ENCODE measurements around the gene NAA25.

NAA25 gene

GRCh38 chr12:111991535-111991934 is 117.0 kb downstream of the NAA25 start:
- no peak for ATAC-seq
- TF ChIP-seq SNAI2 (CRISPR knock-in tag; IDR thresholded peaks at IDR 0.05) (no peak), BACH2 (CRISPR knock-in tag; IDR thresholded peaks at IDR 0.05; ENCODE audit: borderline replicate concordance) (no peak), RARB (CRISPR knock-in tag; IDR thresholded peaks at IDR 0.05) (no peak), ESRRG (CRISPR knock-in tag; IDR thresholded peaks at IDR 0.05) (no peak), ZFP30 (CRISPR knock-in tag; IDR thresholded peaks at IDR 0.05) (no peak), ZNF8 (CRISPR knock-in tag; IDR thresholded peaks at IDR 0.05) (no peak), ZFP3 (CRISPR knock-in tag; IDR thresholded peaks at IDR 0.05) (no peak), POU6F1 (CRISPR knock-in tag; IDR thresholded peaks at IDR 0.05; ENCODE audit: borderline replicate concordance, low read depth) (no peak), GLIS3 (CRISPR knock-in tag; IDR thresholded peaks at IDR 0.05) (no peak), ZNF70 (CRISPR knock-in tag; IDR thresholded peaks at IDR 0.05) (no peak), ZNF565 (CRISPR knock-in tag; conservative IDR thresholded peaks at IDR 0.05; ENCODE audit: low read depth) (no peak), OSR1 (CRISPR knock-in tag; IDR thresholded peaks at IDR 0.05) (no peak), CREB5 (CRISPR knock-in tag; IDR thresholded peaks at IDR 0.05; ENCODE audit: low read depth) (no peak), PPARA (CRISPR knock-in tag; IDR thresholded peaks at IDR 0.05; ENCODE audit: borderline replicate concordance) (no peak)
- TF ChIP-seq, protein P1, sequence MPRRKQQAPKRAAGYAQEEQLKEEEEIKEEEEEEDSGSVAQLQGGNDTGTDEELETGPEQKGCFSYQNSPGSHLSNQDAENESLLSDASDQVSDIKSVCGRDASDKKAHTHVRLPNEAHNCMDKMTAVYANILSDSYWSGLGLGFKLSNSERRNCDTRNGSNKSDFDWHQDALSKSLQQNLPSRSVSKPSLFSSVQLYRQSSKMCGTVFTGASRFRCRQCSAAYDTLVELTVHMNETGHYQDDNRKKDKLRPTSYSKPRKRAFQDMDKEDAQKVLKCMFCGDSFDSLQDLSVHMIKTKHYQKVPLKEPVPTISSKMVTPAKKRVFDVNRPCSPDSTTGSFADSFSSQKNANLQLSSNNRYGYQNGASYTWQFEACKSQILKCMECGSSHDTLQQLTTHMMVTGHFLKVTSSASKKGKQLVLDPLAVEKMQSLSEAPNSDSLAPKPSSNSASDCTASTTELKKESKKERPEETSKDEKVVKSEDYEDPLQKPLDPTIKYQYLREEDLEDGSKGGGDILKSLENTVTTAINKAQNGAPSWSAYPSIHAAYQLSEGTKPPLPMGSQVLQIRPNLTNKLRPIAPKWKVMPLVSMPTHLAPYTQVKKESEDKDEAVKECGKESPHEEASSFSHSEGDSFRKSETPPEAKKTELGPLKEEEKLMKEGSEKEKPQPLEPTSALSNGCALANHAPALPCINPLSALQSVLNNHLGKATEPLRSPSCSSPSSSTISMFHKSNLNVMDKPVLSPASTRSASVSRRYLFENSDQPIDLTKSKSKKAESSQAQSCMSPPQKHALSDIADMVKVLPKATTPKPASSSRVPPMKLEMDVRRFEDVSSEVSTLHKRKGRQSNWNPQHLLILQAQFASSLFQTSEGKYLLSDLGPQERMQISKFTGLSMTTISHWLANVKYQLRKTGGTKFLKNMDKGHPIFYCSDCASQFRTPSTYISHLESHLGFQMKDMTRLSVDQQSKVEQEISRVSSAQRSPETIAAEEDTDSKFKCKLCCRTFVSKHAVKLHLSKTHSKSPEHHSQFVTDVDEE (CRISPR knock-in tag; IDR thresholded peaks at IDR 0.05): no peak
- TF ChIP-seq, protein P2, sequence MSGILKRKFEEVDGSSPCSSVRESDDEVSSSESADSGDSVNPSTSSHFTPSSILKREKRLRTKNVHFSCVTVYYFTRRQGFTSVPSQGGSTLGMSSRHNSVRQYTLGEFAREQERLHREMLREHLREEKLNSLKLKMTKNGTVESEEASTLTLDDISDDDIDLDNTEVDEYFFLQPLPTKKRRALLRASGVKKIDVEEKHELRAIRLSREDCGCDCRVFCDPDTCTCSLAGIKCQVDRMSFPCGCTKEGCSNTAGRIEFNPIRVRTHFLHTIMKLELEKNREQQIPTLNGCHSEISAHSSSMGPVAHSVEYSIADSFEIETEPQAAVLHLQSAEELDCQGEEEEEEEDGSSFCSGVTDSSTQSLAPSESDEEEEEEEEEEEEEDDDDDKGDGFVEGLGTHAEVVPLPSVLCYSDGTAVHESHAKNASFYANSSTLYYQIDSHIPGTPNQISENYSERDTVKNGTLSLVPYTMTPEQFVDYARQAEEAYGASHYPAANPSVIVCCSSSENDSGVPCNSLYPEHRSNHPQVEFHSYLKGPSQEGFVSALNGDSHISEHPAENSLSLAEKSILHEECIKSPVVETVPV (CRISPR knock-in tag; IDR thresholded peaks at IDR 0.05): no peak

DNA sequence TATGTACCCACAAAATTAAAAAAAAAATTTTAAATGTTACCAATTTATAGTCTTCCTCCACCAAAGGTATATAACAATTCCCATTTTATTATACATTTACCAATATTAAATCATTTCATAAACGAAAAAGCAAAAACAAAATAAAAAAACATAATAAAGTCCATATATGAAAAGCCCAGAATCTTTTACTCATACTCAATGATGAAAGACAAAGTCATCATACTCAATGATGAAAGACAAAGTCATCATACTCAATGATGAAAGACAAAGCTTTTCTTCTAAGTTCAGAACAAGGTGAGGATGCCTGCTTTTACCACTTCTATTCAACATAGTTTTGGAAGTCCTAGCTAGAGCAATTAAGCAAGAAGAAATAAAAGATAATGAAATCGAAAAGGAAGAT is 123.8 kb downstream of the NAA25 start:
- TF ChIP-seq, protein P2 (CRISPR knock-in tag; IDR thresholded peaks at IDR 0.05): no peak
- TF ChIP-seq PPARA (CRISPR knock-in tag; IDR thresholded peaks at IDR 0.05; ENCODE audit: borderline replicate concordance) (no peak), ZNF70 (CRISPR knock-in tag; IDR thresholded peaks at IDR 0.05) (no peak), ESRRG (CRISPR knock-in tag; IDR thresholded peaks at IDR 0.05) (no peak), ZFP30 (CRISPR knock-in tag; IDR thresholded peaks at IDR 0.05) (no peak)
- no peak for ATAC-seq

DNA sequence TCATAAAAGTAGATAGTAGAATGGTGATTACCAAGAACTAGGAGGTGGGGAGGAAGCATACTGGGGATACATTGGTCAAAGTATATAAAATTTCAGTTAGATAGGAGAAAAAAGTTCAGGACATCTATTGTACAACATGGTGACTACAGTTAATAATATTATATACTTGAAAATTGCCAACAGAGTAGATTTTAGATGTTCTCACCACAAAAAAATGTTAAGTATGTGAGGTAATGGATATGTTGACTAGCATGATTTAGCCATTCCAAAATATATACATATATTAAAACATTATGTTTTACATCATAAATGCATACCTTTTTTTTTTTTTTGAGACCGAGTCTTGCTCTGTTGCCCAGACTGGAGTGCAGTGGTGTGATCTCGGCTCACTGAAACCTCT is 126.6 kb downstream of the NAA25 start:
- peak; percentile 69 for ATAC-seq
- TF ChIP-seq ISL1 (CRISPR knock-in tag; IDR thresholded peaks at IDR 0.05) (peak; percentile 28; the same call in 1 of the 2 replicates), PPARA (CRISPR knock-in tag; IDR thresholded peaks at IDR 0.05; ENCODE audit: borderline replicate concordance) (no peak)

- TF ChIP-seq CSDC2 (CRISPR knock-in tag; IDR thresholded peaks at IDR 0.05): no peak
- TF ChIP-seq ZNF70 (CRISPR knock-in tag; IDR thresholded peaks at IDR 0.05): no peak
- no peak for TF ChIP-seq ZNF565 (CRISPR knock-in tag; conservative IDR thresholded peaks at IDR 0.05; ENCODE audit: low read depth)
- no peak for TF ChIP-seq ZNF8 (CRISPR knock-in tag; IDR thresholded peaks at IDR 0.05)
- TF ChIP-seq ZFP30 (CRISPR knock-in tag; IDR thresholded peaks at IDR 0.05): no peak
- TF ChIP-seq ESRRG (CRISPR knock-in tag; IDR thresholded peaks at IDR 0.05): no peak
- TF ChIP-seq PPARA (CRISPR knock-in tag; IDR thresholded peaks at IDR 0.05; ENCODE audit: borderline replicate concordance): no peak
- ATAC-seq: no peak
Observed at GRCh38 chr12:111980598-111980997, 128.0 kb downstream of the NAA25 start.
